ENCODE data around the gene UBE2I. TPM values are rescaled to one million over a fixed set of nuclear protein-coding genes. Genes with fewer than 3 reads are reported as not detected.
A peak's percentile ranks its signal among the peaks of the same experiment; 100 is the strongest.

Gene UBE2I
- total RNA-seq, 6 experiments from 2014 or later: 25.0 to 48.0 (median 39.3) TPM

- H3K4me3 ChIP-seq: no peak overlapping the region
- no CpG with 5 or more reads among the region's 39 CpGs for WGBS (ENCODE audit: insufficient coverage, low coverage, low lambda C conversion rate, missing lambda C conversion rate)
- no peak for DNase-seq
Measured at GRCh38 chr16:1341495-1342420, 32.3 kb downstream of the UBE2I start.

GRCh38 chr16:1342526-1343427 is 33.3 kb downstream of the UBE2I start:
- Histone ChIP-seq H3K36me3 (no peaks in the 10 kb centered on the region), H3K27me3 (no peaks in the 10 kb centered on the region), H3K4me1 (peaks cover 0 to 13% (median 6%) of the 10 kb centered on the region in 4 donors), H3K4me3 (peak overlapping the region; percentile 39 to 58 (median 48)), H3K9me3 (no peaks in the 10 kb centered on the region), H3K27ac (no peak overlapping the region)
- TF ChIP-seq, protein P1, sequence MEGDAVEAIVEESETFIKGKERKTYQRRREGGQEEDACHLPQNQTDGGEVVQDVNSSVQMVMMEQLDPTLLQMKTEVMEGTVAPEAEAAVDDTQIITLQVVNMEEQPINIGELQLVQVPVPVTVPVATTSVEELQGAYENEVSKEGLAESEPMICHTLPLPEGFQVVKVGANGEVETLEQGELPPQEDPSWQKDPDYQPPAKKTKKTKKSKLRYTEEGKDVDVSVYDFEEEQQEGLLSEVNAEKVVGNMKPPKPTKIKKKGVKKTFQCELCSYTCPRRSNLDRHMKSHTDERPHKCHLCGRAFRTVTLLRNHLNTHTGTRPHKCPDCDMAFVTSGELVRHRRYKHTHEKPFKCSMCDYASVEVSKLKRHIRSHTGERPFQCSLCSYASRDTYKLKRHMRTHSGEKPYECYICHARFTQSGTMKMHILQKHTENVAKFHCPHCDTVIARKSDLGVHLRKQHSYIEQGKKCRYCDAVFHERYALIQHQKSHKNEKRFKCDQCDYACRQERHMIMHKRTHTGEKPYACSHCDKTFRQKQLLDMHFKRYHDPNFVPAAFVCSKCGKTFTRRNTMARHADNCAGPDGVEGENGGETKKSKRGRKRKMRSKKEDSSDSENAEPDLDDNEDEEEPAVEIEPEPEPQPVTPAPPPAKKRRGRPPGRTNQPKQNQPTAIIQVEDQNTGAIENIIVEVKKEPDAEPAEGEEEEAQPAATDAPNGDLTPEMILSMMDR (IDR thresholded peaks at IDR 0.05): no peak
- peak; percentile 77 for TF ChIP-seq POLR2A (IDR thresholded peaks at IDR 0.05)
- 5% methylated on average over 20 of the region's 49 CpGs for WGBS (ENCODE audit: insufficient coverage, low coverage, low lambda C conversion rate, missing lambda C conversion rate)
- DNase-seq (peak; percentile 98 to 99 (median 99)), ATAC-seq (peak; percentile 92 to 97 (median 96))
- intact Hi-C loops (cut with DNase I): no loop called here

More at GRCh38 chr16:1341495-1342420, 32.3 kb downstream of the UBE2I start:
- H3K27ac ChIP-seq: no peak overlapping the region
- no peak for ATAC-seq
- no peak for TF ChIP-seq POLR2A (IDR thresholded peaks at IDR 0.05)
- TF ChIP-seq, protein P1 (IDR thresholded peaks at IDR 0.05): no peak
- H3K4me1 ChIP-seq: peaks cover 0 to 13% (median 6%) of the 10 kb centered on the region in 4 donors
- no peaks in the 10 kb centered on the region for H3K36me3 ChIP-seq
- no peaks in the 10 kb centered on the region for H3K9me3 ChIP-seq
- intact Hi-C loops (cut with DNase I): no loop called here
- no peaks in the 10 kb centered on the region for H3K27me3 ChIP-seq

DNA sequence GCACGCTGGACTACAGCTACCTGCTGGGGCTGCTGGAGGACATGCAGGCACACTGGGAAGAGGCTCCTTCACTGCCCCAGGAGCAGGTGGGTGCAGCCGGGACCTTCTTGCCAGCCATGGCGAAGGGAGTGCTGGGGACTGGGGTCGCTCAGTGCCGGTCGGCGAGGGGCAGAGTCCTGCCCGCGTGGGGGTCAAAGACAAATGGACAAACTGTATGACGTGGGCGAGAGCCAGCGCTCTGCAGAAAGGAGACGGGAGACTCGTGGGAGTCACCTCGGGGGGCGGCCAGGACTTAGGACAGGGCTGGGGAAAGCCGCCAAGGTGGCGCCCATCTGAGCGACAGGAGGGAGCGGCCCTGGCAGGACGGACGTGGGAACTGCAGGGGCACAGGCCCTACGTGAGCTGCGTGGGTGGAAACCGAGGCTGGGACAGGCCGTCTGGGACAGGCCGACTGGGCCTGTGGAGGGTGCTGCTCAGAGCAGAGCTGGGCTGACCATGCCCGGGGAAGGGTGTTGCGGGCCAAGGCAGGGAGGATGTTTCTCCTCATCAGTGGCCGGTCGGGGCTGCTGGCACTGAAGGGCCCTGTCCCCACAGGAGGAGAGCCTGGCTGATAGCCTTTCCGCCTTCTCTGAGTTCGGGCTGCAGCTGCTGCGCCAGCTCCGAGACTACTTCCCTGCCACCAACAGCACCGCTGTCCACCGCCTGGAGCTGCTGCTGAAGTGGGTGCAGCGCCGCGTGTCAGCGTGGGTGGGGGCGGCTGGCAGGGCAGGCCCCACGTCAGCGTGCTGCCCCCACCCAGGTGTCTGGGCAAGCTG is 34.2 kb downstream of the UBE2I start:
- TF ChIP-seq, protein P1 (IDR thresholded peaks at IDR 0.05): no peak
- no peak for TF ChIP-seq POLR2A (IDR thresholded peaks at IDR 0.05)
- DNase-seq (no peak), ATAC-seq (peak in 1 of 4 donors; percentile 7)
- peak overlapping the region; percentile 39 to 58 (median 48) for H3K4me3 ChIP-seq
- no peak overlapping the region for H3K27ac ChIP-seq
- peaks cover 0 to 13% (median 6%) of the 10 kb centered on the region in 4 donors for H3K4me1 ChIP-seq
- no peaks in the 10 kb centered on the region for H3K9me3 ChIP-seq
- H3K36me3 ChIP-seq: no peaks in the 10 kb centered on the region
- intact Hi-C loops (cut with DNase I): no loop called here
- 6% methylated on average over 10 of the region's 44 CpGs for WGBS (ENCODE audit: insufficient coverage, low coverage, low lambda C conversion rate, missing lambda C conversion rate)
- no peaks in the 10 kb centered on the region for H3K27me3 ChIP-seq

- peaks cover 0 to 13% (median 6%) of the 10 kb centered on the region in 4 donors for H3K4me1 ChIP-seq
- H3K36me3 ChIP-seq: no peaks in the 10 kb centered on the region
- DNase-seq (no peak), ATAC-seq (no peak)
- no peak overlapping the region for H3K4me3 ChIP-seq
- WGBS (ENCODE audit: insufficient coverage, low coverage, low lambda C conversion rate, missing lambda C conversion rate): 83% methylated on average over 5 of the region's 14 CpGs
- intact Hi-C loops (cut with DNase I): no loop called here
- no peaks in the 10 kb centered on the region for H3K9me3 ChIP-seq
- no peaks in the 10 kb centered on the region for H3K27me3 ChIP-seq
- TF ChIP-seq, protein P1 (IDR thresholded peaks at IDR 0.05): no peak
- TF ChIP-seq POLR2A (IDR thresholded peaks at IDR 0.05): no peak
- no peak overlapping the region for H3K27ac ChIP-seq
Measured at GRCh38 chr16:1344499-1344898, 35.1 kb downstream of the UBE2I start.
